Activated naive CD8-positive, alpha-beta T cell treated with anti-CD3 and anti-CD28 coated beads, Interleukin-2, amount 50 U/mL, for 24 hours (primary cell): ENCODE data around the gene ATRNL1.
"Not testable (repeated sequence)": the region's sequence is repeated elsewhere in the genome, so short reads cannot be mapped to it uniquely, and the experiment has no call there.

Source experiments
- ATAC-seq: fragments of 150-1000 bp; cut with Tn5 transposase; one replicate; pipeline ENCODE4 v1.10.0; 2021
- DNase-seq: peaks from one replicate; pipeline ENCODE4 v3.0.0; 2021
- H3K27ac Mint-ChIP-seq: one replicate; pipeline ENCODE4 v1.8.0; 2021; ENCODE audit warnings: mild to moderate bottlenecking, mixed read lengths
- H3K27me3 Mint-ChIP-seq: one replicate; pipeline ENCODE4 v1.8.0; 2021; ENCODE audit warnings: mixed read lengths
- H3K36me3 Mint-ChIP-seq: one replicate; pipeline ENCODE4 v1.8.0; 2021; ENCODE audit warnings: low read depth, mixed read lengths
- H3K4me1 Mint-ChIP-seq: one replicate; pipeline ENCODE4 v1.8.0; 2021; ENCODE audit warnings: mixed read lengths
- H3K4me3 Mint-ChIP-seq: one replicate; pipeline ENCODE4 v1.8.0; 2021; ENCODE audit warnings: mild to moderate bottlenecking, moderate library complexity, mixed read lengths
- H3K9me3 Mint-ChIP-seq: one replicate; pipeline ENCODE4 v1.8.0; 2021; ENCODE audit warnings: mixed read lengths

Gene ATRNL1

DNA sequence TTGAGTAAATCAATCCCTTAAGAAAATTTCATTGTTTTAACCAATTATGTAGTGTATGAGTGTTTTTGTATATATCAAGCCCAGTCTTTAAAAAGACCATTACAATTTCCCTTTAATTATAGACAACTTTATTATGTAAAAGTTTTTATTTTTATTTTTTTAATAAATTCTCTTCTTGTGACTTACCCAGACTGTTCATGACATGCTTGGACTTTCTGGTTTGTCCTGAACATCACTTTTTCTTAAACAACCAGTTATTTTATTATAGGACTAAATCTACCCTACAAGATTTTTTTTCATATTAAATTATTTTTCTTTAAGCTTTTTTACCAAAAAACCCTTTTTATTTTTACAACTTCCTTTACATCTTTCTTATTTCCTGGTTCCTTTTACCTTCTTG is 410.4 kb downstream of the ATRNL1 start:
- H3K4me1 Mint-ChIP-seq, result no peaks in the 10 kb centered on the region
- no peak overlapping the region for H3K4me3 Mint-ChIP-seq
- no peak for ATAC-seq
- H3K36me3 Mint-ChIP-seq, result no peaks in the 10 kb centered on the region
- DNase-seq, result no peak
- H3K27me3 Mint-ChIP-seq, result no peaks in the 10 kb centered on the region
- H3K27ac Mint-ChIP-seq, result no peak overlapping the region
- peaks cover 8% of the 10 kb centered on the region for H3K9me3 Mint-ChIP-seq

DNA sequence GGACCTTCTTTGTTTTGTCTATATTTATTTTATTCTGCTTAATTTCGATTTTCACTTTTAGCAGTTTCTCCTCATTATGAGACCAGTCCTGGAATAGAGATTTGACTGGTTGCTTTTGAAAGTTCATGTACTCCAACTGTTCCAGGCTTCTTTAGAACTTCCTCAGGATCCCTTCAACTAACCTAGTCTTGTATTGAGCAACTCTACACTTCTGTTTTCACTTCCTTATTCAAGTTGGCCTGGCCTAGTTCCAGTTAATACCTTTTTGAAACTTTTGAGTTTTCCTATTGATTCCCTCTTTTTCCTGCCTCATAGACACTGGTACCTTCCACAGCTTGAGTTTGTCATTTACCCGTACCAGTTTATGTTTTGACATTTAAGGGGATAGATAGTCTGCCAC is 421.7 kb downstream of the ATRNL1 start:
- H3K27me3 Mint-ChIP-seq, result no peaks in the 10 kb centered on the region
- no peak overlapping the region for H3K4me3 Mint-ChIP-seq
- no peaks in the 10 kb centered on the region for H3K4me1 Mint-ChIP-seq
- no peaks in the 10 kb centered on the region for H3K36me3 Mint-ChIP-seq
- H3K27ac Mint-ChIP-seq, result no peak overlapping the region
- ATAC-seq (no peak), DNase-seq (no peak)
- peaks cover 13% of the 10 kb centered on the region for H3K9me3 Mint-ChIP-seq

DNA sequence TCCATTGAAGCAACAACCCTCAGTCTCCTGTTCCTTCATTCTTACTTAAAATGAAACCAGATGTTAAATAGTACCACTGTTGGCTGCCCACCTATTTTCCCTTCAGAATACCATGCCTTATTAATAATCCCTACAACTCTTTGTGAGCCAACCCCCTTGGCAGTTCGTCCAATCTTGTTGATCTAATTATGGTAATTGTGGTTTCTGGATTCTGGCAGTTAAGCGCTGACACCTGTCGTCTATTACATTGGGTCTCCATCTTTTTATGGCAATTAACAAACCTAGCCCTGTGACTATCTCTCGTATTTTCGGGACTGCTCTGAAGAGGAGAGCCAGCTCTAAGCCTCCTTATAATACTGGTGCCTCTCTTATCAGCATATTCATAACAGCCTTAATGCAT is 432.0 kb downstream of the ATRNL1 start:
- Mint-ChIP-seq H3K36me3 (no peaks in the 10 kb centered on the region), H3K4me3 (no peak overlapping the region), H3K27ac (no peak overlapping the region), H3K9me3 (peaks cover 33% of the 10 kb centered on the region), H3K4me1 (no peaks in the 10 kb centered on the region), H3K27me3 (no peaks in the 10 kb centered on the region)
- DNase-seq, result no peak
- ATAC-seq, result no peak

DNA sequence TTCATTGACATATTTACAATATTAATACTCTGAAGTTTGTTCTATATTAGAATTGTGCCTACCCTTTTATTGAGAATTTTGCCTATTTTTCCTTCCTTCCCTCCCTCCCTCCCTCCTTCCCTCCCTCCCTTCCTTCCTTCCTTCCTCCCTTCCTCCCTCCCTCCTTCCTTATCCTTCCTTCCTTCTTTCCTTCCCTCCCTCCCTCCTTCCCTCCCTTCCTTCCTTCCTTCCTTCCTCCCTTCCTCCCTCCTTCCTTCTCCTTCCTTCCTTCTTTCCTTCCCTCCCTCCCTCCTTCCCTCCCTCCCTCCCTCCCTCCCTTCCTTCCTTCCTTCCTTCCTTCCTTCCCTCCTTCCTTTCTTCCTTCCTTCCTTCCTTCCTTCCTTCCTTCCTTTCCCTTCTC is 434.5 kb downstream of the ATRNL1 start:
- H3K4me1 Mint-ChIP-seq, H3K27me3 Mint-ChIP-seq, H3K27ac Mint-ChIP-seq, ATAC-seq, H3K4me3 Mint-ChIP-seq, H3K36me3 Mint-ChIP-seq, DNase-seq: not testable (repeated sequence)
- peaks cover 33% of the 10 kb centered on the region for H3K9me3 Mint-ChIP-seq

DNA sequence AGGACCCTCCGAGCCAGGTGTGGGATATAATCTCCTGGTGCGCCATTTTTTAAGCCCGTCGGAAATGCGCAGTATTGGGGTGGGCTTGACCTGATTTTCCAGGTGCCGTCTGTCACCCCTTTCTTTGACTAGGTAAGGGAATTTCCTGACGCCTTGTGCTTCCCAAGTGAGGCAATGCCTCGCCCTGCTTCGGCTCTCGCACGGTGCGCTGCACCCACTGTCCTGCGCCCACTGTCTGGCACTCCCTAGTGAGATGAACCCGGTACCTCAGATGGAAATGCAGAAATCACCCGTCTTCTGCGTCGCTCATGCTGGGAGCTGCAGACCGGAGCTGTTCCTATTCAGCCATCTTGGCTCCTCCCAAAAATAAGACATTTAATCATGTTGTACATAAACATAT is 443.2 kb downstream of the ATRNL1 start:
- H3K36me3 Mint-ChIP-seq, DNase-seq, H3K4me3 Mint-ChIP-seq, ATAC-seq, H3K27ac Mint-ChIP-seq, H3K27me3 Mint-ChIP-seq, H3K9me3 Mint-ChIP-seq, H3K4me1 Mint-ChIP-seq: not testable (repeated sequence)

DNA sequence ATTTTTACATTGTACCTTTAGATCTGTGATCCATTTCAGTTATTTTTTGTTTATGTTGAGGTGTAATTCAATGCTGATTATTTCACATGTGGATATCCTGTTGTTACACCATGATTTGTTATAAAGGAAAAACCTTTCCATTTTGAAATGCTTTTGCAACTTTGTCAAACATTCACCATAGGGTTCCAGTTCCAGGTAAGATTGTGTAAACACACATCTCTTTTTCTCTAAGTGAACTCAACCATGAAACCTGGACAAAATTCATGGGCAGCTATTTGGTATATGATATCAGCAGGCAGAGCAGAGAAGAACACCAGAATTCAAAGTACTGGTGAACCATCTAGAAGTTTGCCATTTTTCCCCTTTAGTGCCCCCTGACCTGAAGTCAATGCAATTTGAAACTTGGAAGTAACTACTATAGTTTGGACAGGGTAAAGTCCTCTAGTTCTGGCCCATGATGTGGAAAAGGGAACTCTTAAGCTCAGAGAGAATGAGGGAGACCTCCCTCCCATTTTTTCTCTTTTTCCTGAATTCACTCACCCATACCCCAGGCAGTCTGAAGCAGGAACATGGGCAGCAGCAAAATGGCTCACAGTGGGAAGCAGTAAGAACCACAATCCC is 446.1 kb downstream of the ATRNL1 start:
- DNase-seq, result no peak
- no peak overlapping the region for H3K27ac Mint-ChIP-seq
- H3K4me3 Mint-ChIP-seq, result no peak overlapping the region
- no peaks in the 10 kb centered on the region for H3K36me3 Mint-ChIP-seq
- ATAC-seq, result no peak
- no peaks in the 10 kb centered on the region for H3K27me3 Mint-ChIP-seq
- H3K4me1 Mint-ChIP-seq, result no peaks in the 10 kb centered on the region
- peaks cover 4% of the 10 kb centered on the region for H3K9me3 Mint-ChIP-seq

DNA sequence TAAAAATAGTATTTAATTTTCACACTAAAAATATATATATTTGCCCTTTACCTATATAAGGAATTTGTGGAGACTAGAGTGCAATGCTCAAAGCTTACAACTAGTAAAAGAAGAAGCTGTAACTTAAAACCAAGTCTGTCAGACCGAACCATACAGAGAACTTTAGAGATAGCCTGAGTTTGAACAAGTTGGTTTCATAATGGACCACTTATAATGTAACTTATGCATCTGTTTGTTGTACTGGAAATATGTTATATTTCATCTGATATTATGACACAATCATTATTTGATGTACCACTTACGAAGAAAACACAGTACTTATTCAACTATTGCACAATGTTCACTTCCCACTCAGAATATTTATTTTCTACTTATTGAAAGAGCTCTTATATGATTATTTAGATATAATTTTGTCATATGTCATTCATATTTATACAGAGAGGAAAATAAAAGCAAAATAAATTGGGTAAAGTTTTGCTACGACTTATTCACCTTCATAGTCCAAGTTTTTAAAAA is 462.8 kb downstream of the ATRNL1 start:
- Mint-ChIP-seq H3K4me3 (no peak overlapping the region), H3K27me3 (no peaks in the 10 kb centered on the region), H3K36me3 (no peaks in the 10 kb centered on the region), H3K27ac (no peak overlapping the region), H3K9me3 (peaks cover 7% of the 10 kb centered on the region), H3K4me1 (no peaks in the 10 kb centered on the region)
- DNase-seq (no peak), ATAC-seq (no peak)

DNA sequence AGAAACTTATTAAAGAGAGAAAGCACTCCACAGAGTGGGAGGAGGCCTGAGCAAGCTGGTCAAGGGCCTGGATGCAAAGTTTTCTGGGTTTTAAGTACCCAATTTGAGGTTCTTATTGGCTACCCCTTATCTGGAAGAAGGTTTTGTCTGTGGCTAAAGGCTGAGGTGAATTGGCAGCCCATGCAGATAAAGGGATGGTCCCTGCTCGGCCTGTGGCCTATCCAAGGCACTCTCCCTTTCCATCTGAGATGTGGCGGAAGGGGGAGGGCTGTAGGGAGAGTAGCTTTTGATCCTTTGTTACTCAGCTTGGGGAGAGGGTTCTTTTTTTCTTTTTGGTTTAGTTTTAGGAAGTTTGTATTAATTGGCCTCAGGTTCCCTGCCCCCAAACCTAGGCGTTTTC is 465.1 kb downstream of the ATRNL1 start:
- no peak overlapping the region for H3K4me3 Mint-ChIP-seq
- peaks cover 7% of the 10 kb centered on the region for H3K9me3 Mint-ChIP-seq
- no peaks in the 10 kb centered on the region for H3K4me1 Mint-ChIP-seq
- ATAC-seq, result no peak
- no peak for DNase-seq
- H3K36me3 Mint-ChIP-seq, result no peaks in the 10 kb centered on the region
- no peak overlapping the region for H3K27ac Mint-ChIP-seq
- H3K27me3 Mint-ChIP-seq, result no peaks in the 10 kb centered on the region

DNA sequence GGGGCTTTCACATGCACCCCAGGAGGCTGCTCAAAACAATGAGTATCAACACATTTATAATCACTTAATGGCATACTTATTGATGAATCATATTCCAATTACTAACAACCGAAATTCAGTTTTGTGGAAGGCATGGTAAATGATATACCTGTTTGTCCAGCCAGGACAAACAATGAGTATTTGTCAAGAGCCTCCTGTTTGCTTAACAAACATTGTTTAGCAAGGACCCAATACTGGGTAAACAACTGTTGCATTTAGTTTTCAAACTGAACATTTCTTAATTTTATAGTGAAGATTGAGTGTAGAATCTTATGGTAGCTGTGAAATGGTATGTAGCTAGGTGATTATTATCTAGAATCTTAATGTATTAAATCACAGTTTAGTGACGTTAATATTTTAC is 473.7 kb downstream of the ATRNL1 start:
- Mint-ChIP-seq H3K4me1 (no peaks in the 10 kb centered on the region), H3K27me3 (no peaks in the 10 kb centered on the region), H3K36me3 (no peaks in the 10 kb centered on the region), H3K9me3 (no peaks in the 10 kb centered on the region), H3K4me3 (no peak overlapping the region), H3K27ac (no peak overlapping the region)
- DNase-seq (no peak), ATAC-seq (no peak)

DNA sequence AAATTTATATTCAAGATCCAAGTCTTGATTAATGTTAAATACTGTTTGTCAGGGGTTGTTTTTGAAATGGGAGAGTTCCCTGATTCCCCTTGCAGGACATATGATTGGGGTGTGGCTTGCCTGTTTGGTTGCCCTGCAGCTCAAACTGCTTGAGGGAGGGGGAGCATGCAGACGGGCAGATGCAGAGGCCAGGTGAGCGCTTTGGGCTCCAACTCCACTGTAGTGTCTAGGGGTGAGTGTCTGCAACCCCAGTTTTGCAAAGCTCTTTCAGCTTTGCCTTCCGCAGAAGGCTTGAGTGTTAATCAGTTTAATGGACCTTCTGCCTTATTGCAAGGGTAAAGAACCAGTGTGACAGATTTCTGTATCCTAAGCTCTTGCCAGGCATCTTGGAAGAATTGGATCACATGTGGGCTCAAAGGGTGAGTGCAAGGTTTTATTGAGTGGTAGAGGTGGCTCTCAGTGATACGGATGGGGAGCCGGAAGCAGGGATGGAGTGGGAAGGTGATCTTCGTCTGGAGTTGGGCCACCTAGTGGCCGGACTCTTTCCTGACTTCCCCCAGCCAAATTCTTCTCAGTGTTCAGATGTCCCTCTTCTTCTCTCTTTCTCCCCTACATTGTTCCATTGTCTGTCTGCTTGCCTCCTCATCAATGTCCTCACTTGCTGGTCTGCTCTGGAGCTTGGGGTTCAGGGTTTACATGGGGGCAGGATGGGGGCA is 479.7 kb downstream of the ATRNL1 start:
- Mint-ChIP-seq H3K9me3 (peaks cover 6% of the 10 kb centered on the region), H3K27ac (no peak overlapping the region)

DNA sequence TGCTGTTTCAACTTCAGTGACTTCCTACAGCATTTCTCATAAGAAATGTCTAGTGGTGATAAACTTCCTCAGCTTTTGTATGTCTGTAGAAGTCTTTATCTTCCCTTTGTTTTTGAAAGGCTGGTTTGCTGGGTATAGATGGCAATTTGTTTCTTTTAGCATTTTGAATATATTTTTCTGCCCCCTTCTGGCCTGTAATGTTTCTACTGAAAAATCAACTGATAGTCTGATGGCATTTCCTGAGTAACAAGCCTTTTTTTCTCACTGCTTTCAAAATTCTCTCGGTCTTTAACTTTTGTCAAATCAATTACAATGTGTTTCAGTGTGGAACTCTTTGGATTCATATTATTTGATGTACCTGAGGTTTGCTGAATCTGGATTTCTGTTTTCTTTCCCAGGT is 487.1 kb downstream of the ATRNL1 start:
- Mint-ChIP-seq H3K27ac (no peak overlapping the region), H3K36me3 (no peaks in the 10 kb centered on the region), H3K4me1 (no peaks in the 10 kb centered on the region), H3K27me3 (no peaks in the 10 kb centered on the region), H3K4me3 (no peak overlapping the region), H3K9me3 (peaks cover 22% of the 10 kb centered on the region)
- ATAC-seq, result no peak
- DNase-seq, result no peak

More for the DNA sequence above, 479.7 kb downstream of the ATRNL1 start:
- Mint-ChIP-seq H3K4me1 (no peaks in the 10 kb centered on the region), H3K4me3 (no peak overlapping the region), H3K27me3 (no peaks in the 10 kb centered on the region), H3K36me3 (no peaks in the 10 kb centered on the region)
- ATAC-seq (no peak), DNase-seq (no peak)

DNA sequence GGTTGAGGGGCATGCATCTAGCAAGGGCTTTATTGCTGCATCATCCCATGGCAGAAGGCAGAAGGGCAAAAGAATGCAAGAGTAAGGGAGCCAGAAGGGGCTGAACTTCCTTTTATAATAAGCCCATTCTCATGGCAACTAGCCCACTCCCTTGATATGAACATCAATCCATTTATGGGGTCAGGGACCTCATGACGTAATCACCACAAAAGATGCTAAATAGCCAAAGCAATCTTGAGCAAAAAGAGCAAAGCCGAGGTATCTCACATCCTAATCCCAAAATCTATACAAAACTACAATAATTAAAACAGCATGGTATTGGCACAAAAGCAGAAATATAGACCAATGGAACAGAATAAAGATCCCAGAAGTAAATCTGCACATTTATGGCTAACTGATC is 499.9 kb downstream of the ATRNL1 start:
- no peak overlapping the region for H3K27ac Mint-ChIP-seq

DNA sequence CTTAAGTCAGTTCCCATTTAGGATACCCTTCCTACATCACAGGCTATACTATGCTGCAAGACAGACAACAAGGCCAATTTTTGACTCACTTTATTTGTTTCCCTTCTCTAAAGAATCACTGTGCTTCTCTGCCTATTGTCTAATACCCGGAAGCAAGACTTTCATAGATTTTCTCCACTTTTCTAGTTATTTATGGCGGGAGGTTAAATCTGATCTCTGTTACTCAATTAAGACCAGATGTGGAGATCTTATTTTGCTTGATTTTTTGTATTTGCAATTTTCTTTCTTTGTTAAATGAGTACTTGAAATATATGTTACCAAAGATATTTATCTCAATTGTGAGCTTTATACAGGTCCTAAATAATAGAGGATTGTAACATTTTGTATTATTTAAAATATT is 511.5 kb downstream of the ATRNL1 start:
- no peaks in the 10 kb centered on the region for H3K9me3 Mint-ChIP-seq
- DNase-seq, result no peak
- ATAC-seq, result no peak
- no peaks in the 10 kb centered on the region for H3K4me1 Mint-ChIP-seq
- H3K27me3 Mint-ChIP-seq, result no peaks in the 10 kb centered on the region
- H3K36me3 Mint-ChIP-seq, result no peaks in the 10 kb centered on the region
- no peak overlapping the region for H3K27ac Mint-ChIP-seq
- no peak overlapping the region for H3K4me3 Mint-ChIP-seq

More for the DNA sequence above, 499.9 kb downstream of the ATRNL1 start:
- H3K4me1 Mint-ChIP-seq, result no peaks in the 10 kb centered on the region
- peaks cover 18% of the 10 kb centered on the region for H3K9me3 Mint-ChIP-seq
- no peaks in the 10 kb centered on the region for H3K36me3 Mint-ChIP-seq
- no peak overlapping the region for H3K4me3 Mint-ChIP-seq
- H3K27me3 Mint-ChIP-seq, result no peaks in the 10 kb centered on the region
- ATAC-seq (no peak), DNase-seq (no peak)

DNA sequence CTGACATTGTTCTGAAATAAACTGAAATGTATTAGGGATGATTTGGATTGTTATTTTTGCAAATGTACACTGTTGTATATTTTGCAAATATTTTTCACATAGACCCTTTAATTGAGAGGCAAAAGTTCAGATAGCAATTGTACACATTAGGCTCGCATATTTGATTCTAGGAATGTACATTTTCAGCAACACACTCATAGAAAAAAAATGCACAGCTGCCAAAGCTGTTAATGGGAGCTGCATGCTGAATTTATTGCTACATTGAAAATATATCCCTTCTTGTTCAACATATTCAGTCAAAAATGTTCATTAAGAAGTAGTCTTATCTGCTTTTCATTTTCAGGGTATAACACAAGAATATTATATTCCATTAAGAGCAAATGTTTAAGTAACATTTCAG is 512.9 kb downstream of the ATRNL1 start:
- no peak for DNase-seq

DNA sequence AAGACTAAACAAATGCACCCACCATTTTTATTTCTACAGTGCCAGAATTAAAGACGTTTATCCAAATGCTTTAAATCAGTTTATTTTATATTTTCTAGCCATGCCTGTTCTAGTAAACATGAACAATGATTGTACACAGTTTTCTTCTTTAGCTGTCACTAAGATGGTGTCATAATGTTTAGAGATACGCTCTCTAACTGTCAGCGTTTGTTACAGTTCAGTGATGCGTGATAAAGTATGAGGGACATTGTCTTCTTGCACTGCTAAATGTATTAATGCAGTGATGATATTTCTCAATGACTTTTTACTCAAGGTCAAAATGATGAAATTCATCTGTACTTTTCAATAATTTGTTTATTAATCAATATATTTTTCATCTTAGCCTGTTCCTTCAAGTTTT is 513.6 kb downstream of the ATRNL1 start:
- no peaks in the 10 kb centered on the region for H3K4me1 Mint-ChIP-seq
- no peak overlapping the region for H3K4me3 Mint-ChIP-seq
- DNase-seq, result no peak

More for the DNA sequence above, 512.9 kb downstream of the ATRNL1 start:
- Mint-ChIP-seq H3K9me3 (no peaks in the 10 kb centered on the region), H3K27ac (no peak overlapping the region), H3K4me1 (no peaks in the 10 kb centered on the region), H3K4me3 (no peak overlapping the region), H3K36me3 (no peaks in the 10 kb centered on the region), H3K27me3 (no peaks in the 10 kb centered on the region)
- ATAC-seq, result no peak

More for the DNA sequence above, 513.6 kb downstream of the ATRNL1 start:
- no peak overlapping the region for H3K27ac Mint-ChIP-seq
- no peaks in the 10 kb centered on the region for H3K9me3 Mint-ChIP-seq
- H3K36me3 Mint-ChIP-seq, result no peaks in the 10 kb centered on the region
- H3K27me3 Mint-ChIP-seq, result no peaks in the 10 kb centered on the region
- no peak for ATAC-seq
